Measurements from ENCODE around the gene SPRYD4.
"Not testable (repeated sequence)": the region's sequence is repeated elsewhere in the genome, so short reads cannot be mapped to it uniquely, and the experiment has no call there.

The SPRYD4 gene

GRCh38 chr12:56468216-56469006, at the start of gene SPRYD4:
TSS of gene SPRYD4 (plus strand) at chr12:56468578. CDS start at chr12:56468592, 14 bp downstream.
- peak; percentile 96 for DNase-seq

GRCh38 chr12:56420411-56420810, 48.0 kb upstream of the SPRYD4 start:
- no peak for DNase-seq

GRCh38 chr12:56425193-56425592, 43.2 kb upstream of the SPRYD4 start:
- no peak for DNase-seq

- no peak for DNase-seq
Measured at GRCh38 chr12:56425940-56426438, 42.4 kb upstream of the SPRYD4 start.

GRCh38 chr12:56431288-56431687, 37.1 kb upstream of the SPRYD4 start:
- DNase-seq, result no peak

- DNase-seq, result no peak
Measured at GRCh38 chr12:56431850-56432249, 36.5 kb upstream of the SPRYD4 start.

- no peak for DNase-seq
Measured at GRCh38 chr12:56434828-56435227, 33.5 kb upstream of the SPRYD4 start.

- no peak for DNase-seq
Measured at GRCh38 chr12:56437430-56438176, 30.8 kb upstream of the SPRYD4 start.

- DNase-seq, result not testable (repeated sequence)
Measured at GRCh38 chr12:56443208-56443607, 25.2 kb upstream of the SPRYD4 start.

- DNase-seq, result peak; percentile 98
Measured at GRCh38 chr12:56448860-56449621, 19.3 kb upstream of the SPRYD4 start, which contains the start of gene TIMELESS. TSS of gene TIMELESS (minus strand) at chr12:56449426. CDS start at chr12:56434170, 15,256 bp downstream.

GRCh38 chr12:56449622-56449984, 18.8 kb upstream of the SPRYD4 start:
- DNase-seq, result no peak

- DNase-seq, result peak; percentile 24
Measured at GRCh38 chr12:56450241-56450640, 18.1 kb upstream of the SPRYD4 start.

- no peak for DNase-seq
Measured at GRCh38 chr12:56451147-56451546, 17.2 kb upstream of the SPRYD4 start.

GRCh38 chr12:56454557-56454956, 13.8 kb upstream of the SPRYD4 start, which contains the start of gene MIP:
TSS of gene MIP (minus strand) at chr12:56454657. CDS start at chr12:56454613, 44 bp downstream.
- no peak for DNase-seq

- DNase-seq, result no peak
Measured at GRCh38 chr12:56457817-56458216, 10.6 kb upstream of the SPRYD4 start.

- DNase-seq, result no peak
Measured at GRCh38 chr12:56461235-56462159, 6.9 kb upstream of the SPRYD4 start.

- DNase-seq, result peak; percentile 66
Measured at GRCh38 chr12:56462565-56462964, 5.8 kb upstream of the SPRYD4 start.

- no peak for DNase-seq
Measured at GRCh38 chr12:56469007-56469930, 891 bp downstream of the SPRYD4 start.

GRCh38 chr12:56474389-56474788, 6.0 kb downstream of the SPRYD4 start:
- no peak for DNase-seq

GRCh38 chr12:56476143-56476542, 7.8 kb downstream of the SPRYD4 start:
- DNase-seq, result no peak

- no peak for DNase-seq
Measured at GRCh38 chr12:56476972-56477432, 8.6 kb downstream of the SPRYD4 start.
